Endothelial cell of umbilical vein (primary cell): ENCODE results near the gene TRIM67.

ENCODE experiments used
- CTCF ChIP-seq, 2 donors: IDR thresholded peaks; 1 replicate in 1 of 2; 2 replicates in 1 of 2; pipeline ENCODE4 v1.5.1; 2011; ENCODE audit warnings: low read length in 2 of 2, mild to moderate bottlenecking in 2 of 2, moderate library complexity in 2 of 2, control low read depth in 1 of 2, inconsistent platforms in 1 of 2, low read depth in 1 of 2; ENCODE audit not compliant: insufficient read depth in 1 of 2; ENCODE audit errors: extremely low read depth in 1 of 2
- POLR2AphosphoS5 ChIP-seq: IDR thresholded peaks from 2 replicates; pipeline ENCODE4 v1.6.1; 2012; ENCODE audit warnings: low read depth, mild to moderate bottlenecking, control low read depth, low read length, moderate library complexity; ENCODE audit not compliant: insufficient read depth

- TF ChIP-seq CTCF (IDR thresholded peaks at IDR 0.05; ENCODE audit: extremely low read depth in 1 of 2, insufficient read depth in 1 of 2, low read depth in 1 of 2, low read length in 2 of 2) = no peak
- no peak for TF ChIP-seq POLR2AphosphoS5
These were observed 34.9 kb downstream of the TRIM67 start for GRCh38 chr1:231196728-231197127.
